GM11168 (cell line): Measurements from ENCODE around the gene SEMA4G.

Experiments
- in situ Hi-C: fragments of 300-500 bp; cut with MboI; formaldehyde crosslinking; loops from one replicate; pipeline ENCODE4 v1.12.0; 2022; ENCODE audit warnings: low sequenced_read_pairs; ENCODE audit not compliant: unreplicated experiment

The SEMA4G gene

DNA sequence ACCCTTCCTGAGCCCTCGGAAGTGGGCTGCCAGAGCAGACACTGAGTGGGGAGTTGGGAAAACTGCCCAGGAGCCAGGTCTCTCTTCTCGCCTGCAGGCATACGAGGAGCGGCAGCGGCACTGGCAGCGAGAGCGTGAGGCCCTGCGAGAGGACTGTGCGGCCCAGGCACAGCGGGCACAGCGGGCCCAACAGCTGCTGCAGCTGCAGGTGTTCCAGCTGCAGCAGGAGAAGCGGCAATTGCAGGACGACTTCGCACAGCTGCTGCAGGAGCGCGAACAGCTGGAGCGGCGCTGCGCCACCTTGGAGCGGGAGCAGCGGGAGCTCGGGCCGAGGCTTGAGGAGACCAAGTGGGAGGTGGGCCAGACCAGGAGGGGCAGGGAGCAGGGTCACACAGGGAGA lies 36.1 kb downstream of the SEMA4G start:
- in situ Hi-C loops = no loop called here

DNA sequence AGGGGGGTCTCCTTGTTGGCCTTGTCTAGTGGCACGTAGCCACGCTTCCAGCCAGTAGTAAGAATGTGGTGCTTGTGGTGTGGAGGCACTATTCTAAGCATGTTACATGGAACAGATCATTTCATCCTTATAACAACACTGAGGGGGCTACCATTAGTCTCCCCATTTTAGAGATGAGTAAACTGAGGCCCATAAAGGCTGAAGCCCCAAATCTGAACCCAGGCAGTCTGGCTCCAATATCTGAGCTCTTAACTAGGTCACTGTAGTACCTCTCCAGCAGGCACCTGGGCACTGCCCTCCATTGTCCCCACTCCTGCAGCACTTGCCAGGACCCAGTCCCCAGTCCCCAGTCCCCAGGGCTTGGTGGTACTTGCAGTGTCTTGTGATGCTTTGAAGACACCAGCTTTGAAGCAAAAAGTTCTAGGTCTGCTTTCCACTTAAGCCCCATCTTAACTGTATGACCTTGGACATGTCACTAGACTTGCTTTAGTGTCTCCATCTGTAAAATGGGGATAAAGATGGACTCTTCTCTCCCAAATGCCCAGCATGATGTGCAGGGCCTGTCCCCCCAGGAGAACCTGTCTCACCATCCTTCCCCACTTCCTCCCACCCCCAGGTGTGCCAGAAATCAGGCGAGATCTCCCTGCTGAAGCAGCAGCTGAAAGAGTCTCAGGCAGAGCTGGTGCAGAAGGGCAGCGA lies 36.7 kb downstream of the SEMA4G start:
- in situ Hi-C loops = no loop called here

DNA sequence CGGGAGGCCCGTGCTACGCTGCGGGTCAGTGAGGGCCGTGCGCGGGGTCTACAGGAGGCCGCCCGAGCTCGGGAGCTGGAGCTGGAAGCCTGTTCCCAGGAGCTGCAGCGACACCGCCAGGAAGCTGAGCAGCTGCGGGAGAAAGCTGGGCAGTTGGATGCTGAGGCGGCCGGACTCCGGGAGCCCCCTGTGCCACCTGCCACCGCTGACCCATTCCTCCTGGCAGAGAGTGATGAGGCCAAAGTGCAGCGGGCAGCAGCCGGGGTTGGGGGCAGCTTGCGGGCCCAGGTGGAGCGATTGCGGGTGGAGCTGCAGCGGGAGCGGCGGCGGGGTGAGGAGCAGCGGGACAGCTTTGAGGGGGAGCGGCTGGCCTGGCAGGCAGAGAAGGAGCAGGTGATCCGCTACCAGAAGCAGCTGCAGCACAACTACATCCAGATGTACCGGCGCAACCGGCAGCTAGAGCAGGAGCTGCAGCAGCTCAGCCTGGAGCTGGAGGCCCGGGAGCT lies 37.3 kb downstream of the SEMA4G start:
- in situ Hi-C loops = no loop called here

DNA sequence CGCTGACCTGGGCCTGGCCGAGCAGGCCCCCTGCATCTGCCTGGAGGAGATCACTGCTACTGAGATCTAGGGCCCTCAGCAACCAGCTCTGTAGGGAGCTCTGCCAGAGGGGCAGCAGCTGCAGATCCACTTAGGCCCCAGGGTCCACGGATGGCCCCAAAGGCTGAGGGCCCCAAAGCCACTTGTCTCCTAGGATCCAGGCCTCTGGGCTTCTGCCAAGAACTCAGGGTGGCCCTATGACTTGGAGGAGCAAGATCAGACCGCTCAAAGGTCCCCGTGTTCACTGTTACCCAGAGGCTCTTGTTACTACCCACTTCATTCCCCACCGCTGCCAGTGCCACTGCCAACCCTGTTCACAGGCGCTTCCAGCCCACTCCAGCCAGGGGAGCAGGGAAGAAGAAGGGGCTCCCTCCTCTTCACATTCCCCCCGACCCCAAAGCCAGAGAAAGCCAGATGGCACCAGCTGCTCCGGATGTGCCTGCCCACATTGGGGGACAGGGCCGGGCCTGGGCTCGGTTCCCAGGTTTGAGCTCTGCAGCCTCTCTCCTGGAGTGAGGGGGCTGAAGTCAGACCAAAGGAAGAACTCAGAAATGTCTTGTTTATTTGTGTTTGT lies 37.9 kb downstream of the SEMA4G start:
- in situ Hi-C loops = no loop called here

DNA sequence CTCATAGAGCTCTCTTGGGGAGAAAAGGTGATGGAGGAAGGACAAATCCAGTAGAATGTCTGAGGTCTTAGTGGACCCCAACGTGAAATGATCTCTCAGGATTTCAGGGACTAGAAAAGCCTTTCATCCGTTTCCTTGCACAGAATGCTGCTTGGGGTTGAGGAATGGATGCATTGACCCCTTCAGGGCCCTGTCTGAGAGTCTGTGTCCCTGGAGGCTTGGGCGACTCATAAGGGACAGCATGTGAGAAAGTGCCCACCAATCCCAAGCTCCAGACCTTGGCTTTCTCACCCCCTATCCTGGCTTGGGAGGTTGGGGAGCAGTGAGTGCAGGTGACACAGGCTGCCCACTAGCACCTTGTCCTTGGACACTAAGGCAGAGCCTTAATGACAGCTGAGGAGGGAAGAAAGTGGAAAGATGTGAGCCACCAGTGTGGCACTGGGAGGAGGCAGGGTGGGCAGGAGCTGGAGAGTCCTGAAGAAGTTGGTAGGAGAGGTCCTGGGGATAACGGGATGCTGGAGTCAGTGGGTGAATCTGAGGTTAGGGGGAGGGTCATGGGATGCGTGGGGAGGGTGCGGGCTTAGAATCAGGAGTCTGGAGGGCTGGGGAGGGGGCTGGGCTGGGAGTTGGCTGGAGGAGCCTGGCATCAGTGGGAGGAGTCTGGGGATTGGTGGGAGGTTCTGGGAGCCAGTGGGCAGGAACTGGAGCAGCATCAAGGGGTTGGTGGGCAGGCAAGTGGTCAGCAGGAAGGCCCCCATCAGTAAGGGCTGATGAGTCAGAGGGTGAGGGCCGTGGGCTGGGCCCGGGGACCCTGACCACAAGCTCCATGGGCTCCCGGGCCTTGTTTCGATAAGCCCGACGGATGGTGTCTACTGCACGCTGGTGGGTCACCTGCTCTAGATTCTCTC lies 38.9 kb downstream of the SEMA4G start:
- in situ Hi-C loops = no loop called here

DNA sequence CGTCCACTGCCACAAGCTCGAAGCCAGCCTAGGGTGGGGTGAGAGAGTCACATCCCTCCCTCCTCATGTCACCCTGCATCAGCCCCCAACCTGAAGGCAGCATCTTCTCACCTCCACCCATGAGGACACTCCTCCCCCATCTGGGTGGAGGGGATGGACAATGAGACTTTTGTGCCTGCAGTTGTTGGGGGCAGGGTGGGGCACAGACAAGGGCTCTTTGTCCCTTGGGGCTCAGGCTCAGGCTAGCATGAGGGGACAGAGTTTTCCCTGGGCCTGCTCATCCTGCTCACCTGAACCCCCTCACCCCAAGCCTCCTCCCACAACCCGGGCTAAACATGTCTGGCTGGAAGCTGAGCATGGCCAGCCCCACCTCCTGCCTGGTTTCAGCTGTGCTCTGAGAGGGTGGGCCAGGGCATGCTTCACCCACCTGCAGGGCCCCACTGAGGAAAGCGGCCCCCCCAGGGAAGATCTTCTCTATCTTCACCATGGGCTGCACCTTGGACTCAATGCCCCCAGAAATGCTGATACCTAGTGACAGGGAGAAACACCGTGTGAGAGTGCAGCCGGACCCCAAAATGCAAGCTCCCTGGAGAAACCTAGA lies 39.6 kb downstream of the SEMA4G start:
- in situ Hi-C loops = no loop called here

DNA sequence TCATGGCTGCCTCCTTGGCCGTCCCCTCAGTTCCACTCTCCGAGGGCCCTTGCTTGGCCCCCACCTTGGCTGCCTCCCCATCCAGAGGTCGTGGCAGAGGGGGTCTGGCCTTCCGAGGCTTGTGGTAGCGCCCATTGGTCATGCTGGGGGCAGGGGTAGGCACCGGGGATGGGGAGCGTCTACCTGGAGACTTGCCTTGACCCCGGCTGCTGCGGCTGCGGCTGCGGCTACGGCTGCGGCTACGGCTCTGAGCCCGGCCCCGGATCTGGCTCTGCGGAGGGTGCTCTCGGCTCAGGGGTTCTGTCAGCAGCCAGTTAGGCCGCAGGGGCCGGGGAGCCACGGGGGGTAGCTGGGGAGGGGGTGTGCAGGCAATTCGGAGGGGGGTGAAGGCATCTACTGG lies 41.0 kb downstream of the SEMA4G start:
- in situ Hi-C loops = no loop called here

DNA sequence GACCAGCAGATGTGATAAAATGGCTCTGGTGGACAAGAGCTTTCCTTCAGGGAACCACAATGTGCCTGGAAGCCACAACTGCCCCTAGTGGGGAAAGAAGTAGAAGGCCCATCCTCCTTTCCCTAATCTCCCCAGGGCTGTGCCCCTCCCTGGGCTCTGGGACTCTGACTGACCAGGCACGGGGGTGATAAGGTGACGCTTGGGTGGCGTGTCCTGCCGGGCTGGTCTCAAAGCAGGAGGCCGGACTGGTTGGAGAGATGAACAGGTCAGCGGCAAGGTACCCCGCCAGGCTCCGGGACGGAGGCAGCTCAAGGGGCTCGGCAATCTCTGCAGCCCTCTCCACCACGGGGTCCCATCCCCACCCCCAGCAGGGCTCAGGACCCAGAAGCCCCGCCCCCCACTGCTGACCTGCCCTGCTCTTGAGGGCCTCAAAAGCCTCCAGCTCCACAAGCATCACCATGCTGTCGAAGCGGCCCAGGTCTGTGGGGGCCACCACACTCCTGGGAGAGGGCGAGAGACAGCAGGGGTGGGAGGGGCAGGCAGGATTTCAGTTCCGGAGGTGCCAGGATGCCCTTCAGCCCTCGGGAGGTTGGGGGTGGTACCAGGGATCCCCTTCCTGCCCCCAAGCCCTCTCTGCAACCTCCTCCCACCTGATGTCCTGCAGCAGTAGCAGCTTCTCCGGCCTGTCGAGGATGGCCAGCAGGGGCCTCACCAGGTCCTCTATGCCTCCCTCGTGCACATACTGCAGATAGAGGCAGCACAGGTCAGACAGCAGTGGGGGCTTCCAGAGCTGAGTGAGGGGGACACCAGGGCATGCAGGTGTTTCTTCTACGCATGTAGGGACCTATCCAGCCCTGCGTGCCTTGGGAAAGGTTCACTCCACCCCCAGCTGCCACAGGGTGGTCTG lies 42.5 kb downstream of the SEMA4G start:
- in situ Hi-C loops = no loop called here

DNA sequence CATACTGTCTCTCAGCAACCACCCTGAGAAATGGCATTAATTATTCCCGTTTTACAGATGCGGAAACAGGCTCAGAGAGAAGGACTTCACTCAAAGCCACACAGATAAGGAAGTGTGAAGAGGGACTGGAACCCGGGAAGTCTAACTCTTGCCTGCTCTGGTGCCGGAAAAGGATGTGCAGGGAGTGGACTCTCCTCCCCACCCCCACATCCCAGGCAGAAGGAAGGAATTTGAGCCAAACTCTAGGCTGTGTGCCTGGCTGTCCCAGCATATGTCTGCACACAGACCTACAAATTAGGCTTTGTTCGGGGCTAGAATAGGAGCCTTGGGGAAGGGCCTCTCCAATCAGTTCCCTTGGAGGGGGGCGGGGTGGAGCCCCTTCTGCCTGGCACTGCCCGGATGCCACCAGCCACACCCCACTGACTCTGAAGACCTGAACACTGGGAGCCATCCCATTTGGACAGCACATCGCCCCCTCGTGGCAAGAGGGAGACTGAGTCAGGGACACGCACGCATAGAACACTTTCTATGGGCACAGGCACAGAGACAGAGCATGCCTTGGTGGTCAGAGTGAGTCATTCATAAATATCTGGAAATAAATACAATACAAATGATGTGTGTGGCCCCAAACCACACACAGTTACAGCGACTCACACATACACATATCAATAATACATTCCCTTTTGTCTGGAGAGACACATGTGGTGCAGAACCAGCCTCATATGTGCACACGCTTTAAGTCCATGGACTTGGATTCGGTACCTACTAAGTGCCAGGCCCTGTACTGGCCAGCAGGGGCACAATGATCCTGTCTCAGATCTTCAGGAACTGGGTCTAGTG lies 43.4 kb downstream of the SEMA4G start:
- in situ Hi-C loops = no loop called here

DNA sequence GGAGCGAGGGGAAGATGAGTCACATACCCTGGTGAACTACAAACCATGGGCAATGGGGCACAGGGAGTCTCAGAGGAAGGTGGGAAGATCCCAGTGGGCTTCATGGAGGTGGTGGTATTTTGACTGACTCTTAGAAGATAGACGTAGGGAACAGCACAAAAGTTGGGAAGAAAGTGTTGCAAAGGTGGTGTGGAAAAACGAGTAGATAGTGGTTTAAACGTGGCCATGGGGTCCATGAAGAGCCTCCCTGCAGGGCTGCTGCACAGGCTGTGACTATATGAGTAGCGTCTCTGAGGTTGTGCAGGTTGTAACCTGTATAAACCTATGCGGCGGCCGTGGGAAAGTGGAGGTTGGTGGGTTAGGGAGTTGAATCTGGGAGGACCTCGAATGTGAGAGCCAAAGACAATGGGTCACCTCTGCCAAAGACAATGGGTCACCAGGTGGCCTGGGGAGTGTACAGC lies 44.1 kb downstream of the SEMA4G start:
- in situ Hi-C loops = no loop called here

DNA sequence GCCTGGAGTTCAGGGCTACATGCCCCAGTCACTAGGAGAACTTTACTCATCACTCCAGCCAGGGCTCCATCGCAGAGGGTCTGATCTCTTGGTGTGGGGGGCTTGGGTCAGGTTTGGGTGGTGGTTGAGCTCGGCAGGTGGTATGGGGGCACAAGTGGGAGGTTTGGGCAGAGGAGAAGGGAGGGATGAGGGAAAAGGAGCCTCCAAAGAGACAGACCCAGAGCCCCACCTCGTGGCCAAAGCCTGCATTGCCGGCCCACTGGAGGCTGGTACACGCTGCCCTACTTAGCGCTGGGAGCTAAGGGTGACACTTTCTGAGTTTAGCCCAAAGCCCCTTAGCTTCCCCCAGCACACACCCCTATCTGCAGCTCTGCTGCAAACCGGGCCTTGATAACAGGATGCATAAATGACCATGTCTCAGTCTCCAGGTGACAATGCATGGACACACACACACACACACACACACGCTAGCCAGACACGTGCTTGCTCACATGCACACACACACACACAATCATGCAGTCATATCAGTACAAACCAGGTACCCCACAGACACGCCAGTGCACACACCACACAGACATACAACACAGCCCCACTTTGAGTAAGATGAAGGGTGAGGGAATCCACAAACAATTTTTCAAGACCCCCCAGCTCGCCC lies 45.1 kb downstream of the SEMA4G start:
- in situ Hi-C loops = no loop called here

DNA sequence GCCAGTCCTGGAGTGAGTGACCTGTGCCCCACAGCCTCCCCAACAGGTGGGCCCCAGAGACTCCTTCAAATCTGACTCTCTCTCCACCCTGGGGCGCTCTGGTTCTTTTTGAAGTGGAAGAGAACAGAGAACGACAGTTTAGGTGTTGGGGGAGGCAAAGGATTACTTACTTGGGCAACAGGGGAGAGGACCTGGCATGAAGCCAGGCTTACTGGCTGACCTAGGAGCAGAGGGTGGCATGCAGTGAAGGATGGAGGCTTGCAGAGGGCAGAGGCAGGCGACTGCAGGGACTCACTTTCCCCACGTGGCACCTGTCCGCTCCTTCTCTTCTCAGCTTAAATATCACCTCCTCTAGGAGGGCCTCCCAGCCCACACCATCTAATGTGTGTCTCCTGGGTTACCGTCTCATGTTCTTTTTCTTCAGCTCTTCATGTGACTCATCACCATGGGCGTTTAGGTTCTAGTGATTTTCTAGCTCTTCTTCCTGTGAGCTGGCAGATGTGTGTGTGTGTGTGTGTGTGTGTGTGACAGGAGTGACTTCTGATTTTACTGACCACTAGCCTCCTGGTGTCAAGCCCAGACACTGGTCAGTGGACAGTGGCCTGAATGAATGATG lies 45.8 kb downstream of the SEMA4G start:
- in situ Hi-C loops = no loop called here

DNA sequence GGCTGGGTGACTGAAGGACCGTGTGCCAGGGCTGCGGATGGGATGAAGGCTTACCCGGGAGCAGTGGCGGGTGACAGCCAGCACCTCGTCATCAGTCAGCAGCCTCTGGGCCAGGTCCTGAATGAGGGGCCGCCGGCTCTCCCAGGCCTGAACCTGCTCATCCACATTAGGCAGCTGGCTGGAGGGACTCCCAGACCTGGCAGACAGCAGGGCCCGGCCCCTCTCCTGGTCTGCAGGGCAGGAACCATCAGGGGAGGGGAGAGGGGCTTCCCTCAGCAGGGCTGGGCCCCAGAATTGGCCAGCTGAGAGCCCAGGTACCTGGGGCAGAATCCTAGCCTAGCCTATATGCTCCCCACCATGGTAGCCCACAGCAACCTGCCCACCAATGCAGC lies 46.3 kb downstream of the SEMA4G start:
- in situ Hi-C loops = no loop called here

DNA sequence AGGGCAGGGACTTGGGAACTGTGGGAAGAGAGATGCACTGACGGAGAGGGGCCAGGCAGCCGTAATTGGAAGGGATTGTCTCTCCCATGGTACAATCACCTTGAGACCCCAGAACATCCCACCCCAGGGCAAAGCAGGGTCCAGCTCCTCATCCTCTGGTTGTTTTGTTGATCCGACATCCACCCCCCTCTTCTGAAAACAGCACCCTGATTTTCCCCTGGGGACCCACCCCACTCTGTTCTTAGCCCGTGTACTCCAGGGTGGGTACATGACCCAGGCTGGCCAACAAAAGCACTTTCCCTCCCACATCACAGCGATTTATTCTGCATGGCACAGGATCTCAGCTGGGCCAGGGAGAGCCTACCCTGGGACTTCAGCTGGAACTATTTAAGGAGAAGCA lies 47.5 kb downstream of the SEMA4G start:
- in situ Hi-C loops = no loop called here

DNA sequence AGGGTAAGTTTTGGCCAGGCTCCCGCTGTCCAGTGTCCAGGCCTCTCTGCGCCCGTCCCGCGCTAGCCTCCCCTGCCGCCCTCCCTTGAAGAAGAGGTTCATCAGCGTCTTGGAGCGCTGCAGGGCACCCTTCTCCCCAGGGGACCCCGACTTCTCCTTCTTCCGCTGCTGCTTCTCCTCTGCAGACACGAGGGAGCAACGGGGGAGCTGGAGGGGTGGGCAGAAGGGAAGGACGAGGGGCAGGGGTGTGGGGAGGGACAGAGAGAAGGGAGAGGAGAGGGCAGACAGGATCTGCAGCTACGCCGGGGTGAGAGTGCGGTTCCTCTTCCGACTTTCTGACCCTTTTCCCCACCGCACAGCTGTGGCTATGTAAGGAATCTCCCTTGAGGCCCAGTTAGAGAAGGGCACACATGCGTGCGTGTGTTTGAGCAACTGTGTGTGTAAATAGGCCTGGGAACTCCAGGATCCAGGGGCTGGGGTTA lies 48.9 kb downstream of the SEMA4G start:
- in situ Hi-C loops = no loop called here

DNA sequence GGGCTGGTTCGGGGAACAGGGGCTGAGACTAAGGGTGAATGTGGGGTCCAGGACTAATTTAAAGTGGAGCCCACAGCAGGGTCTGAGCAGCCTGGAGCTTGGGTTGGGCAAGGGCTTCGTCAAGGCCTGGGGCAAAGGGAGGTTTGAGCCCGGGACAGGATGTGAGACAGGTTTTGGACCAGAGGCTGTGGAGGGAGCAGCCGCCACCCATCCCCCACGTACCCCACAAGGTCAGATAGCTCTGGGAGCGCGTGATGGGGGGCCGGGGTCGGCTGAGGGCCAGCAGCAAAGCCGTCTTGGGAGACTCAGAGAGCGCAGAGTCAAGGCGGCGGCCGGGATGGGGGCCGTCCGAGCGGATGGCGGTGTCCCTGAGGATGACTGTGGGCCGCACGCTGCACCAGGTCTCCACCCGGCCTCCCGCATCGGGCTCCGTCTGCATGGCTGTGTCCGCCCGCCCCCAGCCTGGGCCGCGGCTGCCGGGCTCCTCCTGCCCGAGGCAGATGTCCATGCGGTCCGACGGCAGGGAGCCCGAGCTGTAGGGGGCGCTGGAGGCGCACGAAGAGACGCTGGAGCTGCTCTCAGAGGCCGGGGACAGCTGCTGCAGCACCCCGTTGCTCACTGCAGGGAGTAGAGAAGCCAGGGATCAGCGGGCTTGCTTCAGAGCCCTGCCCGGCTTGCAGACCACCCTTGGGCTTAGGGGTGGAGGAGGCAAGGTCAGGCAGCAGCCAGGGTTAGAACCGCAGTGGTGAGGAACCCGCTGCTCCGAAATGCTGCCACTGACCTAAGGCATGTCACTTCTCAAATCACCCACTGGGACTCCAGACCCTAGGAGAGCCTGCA lies 49.5 kb downstream of the SEMA4G start:
- in situ Hi-C loops = no loop called here
